ENCODE data around the gene ZNF432.
"Not testable (repeated sequence)": the region's sequence is repeated elsewhere in the genome, so short reads cannot be mapped to it uniquely, and the experiment has no call there.

Gene ZNF432

DNA sequence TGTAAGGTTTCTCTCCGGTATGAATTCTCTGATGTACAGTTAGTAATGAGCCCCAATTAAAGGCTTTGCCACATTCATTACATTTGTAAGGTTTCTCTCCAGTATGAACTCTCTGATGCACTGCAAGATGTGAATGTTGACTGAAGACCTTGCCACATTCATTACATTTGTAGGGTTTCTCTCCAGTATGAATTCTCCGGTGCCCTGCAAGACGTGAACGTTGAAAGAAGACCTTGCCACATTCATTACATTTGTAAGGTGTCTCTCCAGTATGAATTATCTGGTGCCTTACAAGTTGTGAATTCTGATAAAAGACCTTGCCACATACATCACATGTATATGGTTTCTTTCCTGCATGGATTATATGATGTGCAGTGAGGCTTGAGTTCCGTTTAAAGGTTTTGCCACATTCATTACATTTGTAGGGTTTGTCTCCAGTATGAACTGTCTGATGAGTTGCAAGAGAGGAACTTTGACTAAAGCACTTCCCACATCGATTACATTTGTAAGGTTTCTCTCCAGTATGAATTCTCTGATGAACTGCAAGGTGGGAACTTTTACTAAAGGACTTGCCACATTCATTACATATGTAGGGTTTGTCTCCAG, 17.7 kb upstream of the ZNF432 start:
- H3K27ac ChIP-seq: no peak overlapping the region
- DNase-seq (ENCODE audit: low spot score): no peak
- H3K4me3 ChIP-seq: peak overlapping the region; percentile 39
- TF ChIP-seq, protein P1, sequence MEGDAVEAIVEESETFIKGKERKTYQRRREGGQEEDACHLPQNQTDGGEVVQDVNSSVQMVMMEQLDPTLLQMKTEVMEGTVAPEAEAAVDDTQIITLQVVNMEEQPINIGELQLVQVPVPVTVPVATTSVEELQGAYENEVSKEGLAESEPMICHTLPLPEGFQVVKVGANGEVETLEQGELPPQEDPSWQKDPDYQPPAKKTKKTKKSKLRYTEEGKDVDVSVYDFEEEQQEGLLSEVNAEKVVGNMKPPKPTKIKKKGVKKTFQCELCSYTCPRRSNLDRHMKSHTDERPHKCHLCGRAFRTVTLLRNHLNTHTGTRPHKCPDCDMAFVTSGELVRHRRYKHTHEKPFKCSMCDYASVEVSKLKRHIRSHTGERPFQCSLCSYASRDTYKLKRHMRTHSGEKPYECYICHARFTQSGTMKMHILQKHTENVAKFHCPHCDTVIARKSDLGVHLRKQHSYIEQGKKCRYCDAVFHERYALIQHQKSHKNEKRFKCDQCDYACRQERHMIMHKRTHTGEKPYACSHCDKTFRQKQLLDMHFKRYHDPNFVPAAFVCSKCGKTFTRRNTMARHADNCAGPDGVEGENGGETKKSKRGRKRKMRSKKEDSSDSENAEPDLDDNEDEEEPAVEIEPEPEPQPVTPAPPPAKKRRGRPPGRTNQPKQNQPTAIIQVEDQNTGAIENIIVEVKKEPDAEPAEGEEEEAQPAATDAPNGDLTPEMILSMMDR (IDR thresholded peaks at IDR 0.05): no peak

GRCh38 chr19:52065399-52065798, 16.8 kb upstream of the ZNF432 start:
- Histone ChIP-seq H3K27ac (no peak overlapping the region), H3K4me3 (peak overlapping the region; percentile 39)
- TF ChIP-seq, protein P1 (IDR thresholded peaks at IDR 0.05): no peak
- no peak for DNase-seq (ENCODE audit: low spot score)

GRCh38 chr19:52056480-52056879, 7.8 kb upstream of the ZNF432 start:
- H3K27ac ChIP-seq; H3K4me3 ChIP-seq; DNase-seq (ENCODE audit: low spot score): not testable (repeated sequence)

DNA sequence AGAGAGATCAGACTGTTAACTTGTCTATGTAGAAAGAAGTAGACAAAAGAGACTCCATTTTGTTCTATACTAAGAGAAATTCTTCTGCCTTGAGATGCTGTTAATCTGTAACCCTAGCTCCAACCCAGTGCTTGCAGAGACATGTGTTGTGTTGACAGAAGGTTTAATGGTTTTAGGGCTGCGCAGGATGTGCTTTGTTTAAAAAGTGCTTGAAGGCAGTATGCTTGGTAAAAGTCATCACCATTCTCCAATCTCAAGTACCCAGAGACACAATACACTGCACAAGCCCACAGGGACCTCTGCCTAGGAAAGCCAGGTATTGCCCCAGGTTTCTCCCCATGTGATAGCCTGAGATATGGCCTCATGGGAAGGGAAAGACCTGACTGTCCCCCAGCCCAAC, 3.1 kb upstream of the ZNF432 start:
- H3K27ac ChIP-seq; DNase-seq (ENCODE audit: low spot score); H3K4me3 ChIP-seq: not testable (repeated sequence)

DNA sequence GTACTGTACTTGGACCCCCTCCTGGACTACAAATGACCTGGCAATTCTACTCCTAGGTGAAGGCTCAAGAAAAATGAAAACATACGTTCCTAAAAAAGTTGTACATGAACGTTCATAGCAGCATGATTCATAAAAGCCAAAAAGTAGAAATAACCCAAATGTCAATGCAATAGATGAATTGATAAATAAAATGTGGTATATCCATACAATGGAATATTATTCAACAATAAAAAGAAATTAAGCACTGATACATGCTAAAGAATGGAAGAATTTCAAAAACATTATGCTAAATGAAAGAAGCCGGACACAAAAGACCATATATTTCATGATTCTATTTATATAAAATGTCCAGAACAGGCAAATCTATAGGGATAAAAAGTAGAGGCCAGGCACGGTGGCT, 9.5 kb downstream of the ZNF432 start:
- H3K4me3 ChIP-seq: no peak overlapping the region
- no peak for DNase-seq (ENCODE audit: low spot score)
- H3K27ac ChIP-seq: no peak overlapping the region
- TF ChIP-seq, protein P1 (IDR thresholded peaks at IDR 0.05): no peak

- Histone ChIP-seq H3K27ac (no peak overlapping the region), H3K4me3 (peak overlapping the region; percentile 28)
- TF ChIP-seq, protein P1 (IDR thresholded peaks at IDR 0.05): no peak
- no peak for DNase-seq (ENCODE audit: low spot score)
Observed at GRCh38 chr19:52034051-52034728, 14.4 kb downstream of the ZNF432 start.

GRCh38 chr19:52028780-52029123, 19.9 kb downstream of the ZNF432 start:
- H3K4me3 ChIP-seq: peak overlapping the region; percentile 79
- DNase-seq (ENCODE audit: low spot score): no peak
- TF ChIP-seq, protein P1 (IDR thresholded peaks at IDR 0.05): no peak
- peak overlapping the region; percentile 88 to 91 for H3K27ac ChIP-seq

- TF ChIP-seq, protein P1 (IDR thresholded peaks at IDR 0.05): no peak
- peak within 1 kb of the TSS; percentile 79 for H3K4me3 ChIP-seq
- H3K27ac ChIP-seq: peak within 1 kb of the TSS; percentile 88 to 91
- DNase-seq (ENCODE audit: low spot score): peak; percentile 91
Observed at GRCh38 chr19:52028027-52028779, 20.4 kb downstream of the ZNF432 start, which contains the start of gene ZNF614. TSS of gene ZNF614 (minus strand) at chr19:52028379. CDS start at chr19:52025745, 2,634 bp downstream.

GRCh38 chr19:52026255-52026990, 22.2 kb downstream of the ZNF432 start:
- DNase-seq (ENCODE audit: low spot score); H3K27ac ChIP-seq: not testable (repeated sequence)
- peak overlapping the region; percentile 79 for H3K4me3 ChIP-seq

- DNase-seq (ENCODE audit: low spot score); H3K27ac ChIP-seq; H3K4me3 ChIP-seq: not testable (repeated sequence)
Observed at GRCh38 chr19:52024478-52024877, 24.2 kb downstream of the ZNF432 start.

All from coronary artery (tissue), 2 donors.